Spleen (tissue), 11 donors: ENCODE data around the gene PLEKHA5. TPM values are rescaled to one million over a fixed set of nuclear protein-coding genes. Genes with fewer than 3 reads are reported as not detected.

Experiments
- DNase-seq: peaks from one replicate; pipeline ENCODE4 v3.0.0-alpha.2; 2020
- H3K27ac ChIP-seq, 8 donors: fragments of 200-600 bp; sonication (generic) in 7 of 8; 1 replicate in 4 of 8; 2 replicates in 4 of 8; pipeline versions ENCODE4 v1.5.0 to v1.8.0; 2016 to 2021; ENCODE audit warnings: inconsistent platforms in 4 of 8, mild to moderate bottlenecking in 4 of 8, moderate library complexity in 1 of 8
- H3K27me3 ChIP-seq, 7 donors: fragments of 200-600 bp; sonication (generic) in 6 of 7; replicated peaks in 1 of 7; 1 replicate in 4 of 7; 2 replicates in 3 of 7; pipeline versions ENCODE4 v1.5.0 to v1.8.0; 2016 to 2021; ENCODE audit warnings: inconsistent platforms in 3 of 7, mild to moderate bottlenecking in 1 of 7
- H3K36me3 ChIP-seq, 6 donors: fragments of 200-600 bp; sonication (generic) in 5 of 6; 1 replicate in 4 of 6; 2 replicates in 2 of 6; pipeline versions ENCODE4 v1.5.0 to v1.8.0; 2016 to 2021; ENCODE audit warnings: inconsistent platforms in 2 of 6
- H3K4me1 ChIP-seq, 6 donors: fragments of 200-600 bp; sonication (generic) in 5 of 6; 1 replicate in 3 of 6; 2 replicates in 3 of 6; pipeline versions ENCODE4 v1.5.0 to v1.8.0; 2016 to 2021; ENCODE audit warnings: inconsistent platforms in 3 of 6
- H3K4me3 ChIP-seq, 8 donors: fragments of 200-600 bp; sonication (generic) in 7 of 8; 1 replicate in 4 of 8; 2 replicates in 4 of 8; pipeline versions ENCODE4 v1.5.0 to v1.8.0; 2016 to 2021; ENCODE audit warnings: inconsistent platforms in 4 of 8, mild to moderate bottlenecking in 4 of 8, moderate library complexity in 2 of 8
- H3K9me3 ChIP-seq, 8 donors: fragments of 200-600 bp; sonication (generic) in 7 of 8; 1 replicate in 4 of 8; 2 replicates in 4 of 8; pipeline versions ENCODE4 v1.5.0 to v1.8.0; 2016 to 2021; ENCODE audit warnings: inconsistent platforms in 4 of 8
- POLR2A ChIP-seq, 3 donors: fragments of 450-650 bp; IDR thresholded peaks; one replicate each; pipeline ENCODE4 v1.5.1; 2017; ENCODE audit warnings: antibody characterized with exemption in 3 of 3, mild to moderate bottlenecking in 1 of 3
- POLR2AphosphoS5 ChIP-seq, 3 donors: sonication (generic); formaldehyde crosslinking; IDR thresholded peaks; one replicate each; pipeline ENCODE4 v1.5.1; 2017; ENCODE audit warnings: antibody characterized with exemption in 3 of 3
- WGBS, 5 donors: extraction: QIAGEN DNeasy Blood & Tissue Kit in 3 of 5; methylation state at CpG; one replicate each; pipeline versions ENCODE4 v1.1.5 to v1.1.7; 2013 to 2018; 5-methylcytosine and 5-hydroxymethylcytosine counted together
- intact Hi-C: fragments of 100-400 bp; cut with DNase I; formaldehyde crosslinking; loops from one replicate; pipeline ENCODE4 v1.15.0; 2023; ENCODE audit warnings: low total_unique reads
- polyA plus RNA-seq, 3 donors: library from polyadenylated mRNA; stranded (reverse); fragments of 200-250 nt; gene quantifications; one replicate each; pipeline ENCODE4 v1.2.1, GENCODE V29; 2013
- total RNA-seq, 7 donors: library from RNA; depleted of rRNA in 3 of 7; stranded (reverse); fragments of >200 nt in 3 of 7; fragmentation: NEBNext Ultra II Directional in 4 of 7; extraction: Animal tissue kit (Norgen Biotek cat#: 25700) in 4 of 7; gene quantifications; one replicate each; pipeline versions ENCODE4 v1.1.0 to v1.2.1, GENCODE V29; 2016 to 2021
- TF ChIP-seq, protein P1 (sequence below), 11 experiments: fragments of 200-600 bp in 7 of 11; fragments of 450-650 bp in 4 of 11; sonication (generic) in 4 of 11; IDR thresholded peaks in 8 of 11; conservative IDR thresholded peaks in 3 of 11; 1 replicate in 7 of 11; 2 replicates in 4 of 11; pipeline versions ENCODE4 v1.4.0 to v1.8.0; 2016 to 2021; ENCODE audit warnings: antibody characterized with exemption in 11 of 11, inconsistent platforms in 4 of 11, mild to moderate bottlenecking in 1 of 11
- donor health status: healthy with polysubstance abuse.
- donor health status: DM: no; HTN: no; CAD: no; lungs with moderate emphysema.
- donor health status: DM: no; HTN: no; CAD: no.
- donor health status: Bipolar disorder and iron deficiency.
- donor health status: healthy.
- donor health status: DM: no; HTN: no; CAD: no.
- donor health status: DM: yes; HTN: yes; CAD: no.

Gene PLEKHA5
- total and polyA plus RNA-seq, 10 donors = 1.3 to 13.6 (median 6.5) TPM

DNA sequence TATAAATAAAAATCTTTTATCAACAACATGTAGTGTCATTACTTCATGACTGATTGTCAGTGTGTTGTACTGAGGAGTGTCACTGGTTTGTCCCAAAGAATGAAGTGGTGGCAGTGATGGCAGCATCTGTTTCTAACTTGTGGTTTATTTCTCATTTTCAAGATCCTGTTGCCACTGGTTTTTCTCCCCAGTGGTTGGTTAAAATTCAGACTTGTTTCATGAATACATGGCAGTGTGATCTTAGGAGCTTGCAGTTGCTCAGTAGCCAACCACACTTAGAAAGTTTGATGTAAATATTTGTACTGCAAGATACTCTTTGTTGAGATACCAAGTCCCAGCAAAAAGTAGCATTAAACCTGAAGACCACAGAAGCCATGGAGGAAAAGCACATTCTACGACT, 69.8 kb downstream of the PLEKHA5 start:
- Histone ChIP-seq H3K36me3 (no peaks in the 10 kb centered on the region), H3K4me1 (no peaks in the 10 kb centered on the region), H3K9me3 (no peaks in the 10 kb centered on the region), H3K27me3 (no peaks in the 10 kb centered on the region), H3K27ac (no peak overlapping the region), H3K4me3 (no peak overlapping the region)
- TF ChIP-seq POLR2AphosphoS5 (IDR thresholded peaks at IDR 0.05) = no peak
- TF ChIP-seq POLR2A (IDR thresholded peaks at IDR 0.05) = no peak
- TF ChIP-seq, protein P1, sequence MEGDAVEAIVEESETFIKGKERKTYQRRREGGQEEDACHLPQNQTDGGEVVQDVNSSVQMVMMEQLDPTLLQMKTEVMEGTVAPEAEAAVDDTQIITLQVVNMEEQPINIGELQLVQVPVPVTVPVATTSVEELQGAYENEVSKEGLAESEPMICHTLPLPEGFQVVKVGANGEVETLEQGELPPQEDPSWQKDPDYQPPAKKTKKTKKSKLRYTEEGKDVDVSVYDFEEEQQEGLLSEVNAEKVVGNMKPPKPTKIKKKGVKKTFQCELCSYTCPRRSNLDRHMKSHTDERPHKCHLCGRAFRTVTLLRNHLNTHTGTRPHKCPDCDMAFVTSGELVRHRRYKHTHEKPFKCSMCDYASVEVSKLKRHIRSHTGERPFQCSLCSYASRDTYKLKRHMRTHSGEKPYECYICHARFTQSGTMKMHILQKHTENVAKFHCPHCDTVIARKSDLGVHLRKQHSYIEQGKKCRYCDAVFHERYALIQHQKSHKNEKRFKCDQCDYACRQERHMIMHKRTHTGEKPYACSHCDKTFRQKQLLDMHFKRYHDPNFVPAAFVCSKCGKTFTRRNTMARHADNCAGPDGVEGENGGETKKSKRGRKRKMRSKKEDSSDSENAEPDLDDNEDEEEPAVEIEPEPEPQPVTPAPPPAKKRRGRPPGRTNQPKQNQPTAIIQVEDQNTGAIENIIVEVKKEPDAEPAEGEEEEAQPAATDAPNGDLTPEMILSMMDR (IDR thresholded peaks at IDR 0.05 in 8 of 11, conservative IDR thresholded peaks at IDR 0.05 in 3 of 11) = no peak
- 63 to 85% (median 80%) methylated on average over 1 of the region's 1 CpG for WGBS, 5 donors
- no peak for DNase-seq
- intact Hi-C loops = no loop called here

DNA sequence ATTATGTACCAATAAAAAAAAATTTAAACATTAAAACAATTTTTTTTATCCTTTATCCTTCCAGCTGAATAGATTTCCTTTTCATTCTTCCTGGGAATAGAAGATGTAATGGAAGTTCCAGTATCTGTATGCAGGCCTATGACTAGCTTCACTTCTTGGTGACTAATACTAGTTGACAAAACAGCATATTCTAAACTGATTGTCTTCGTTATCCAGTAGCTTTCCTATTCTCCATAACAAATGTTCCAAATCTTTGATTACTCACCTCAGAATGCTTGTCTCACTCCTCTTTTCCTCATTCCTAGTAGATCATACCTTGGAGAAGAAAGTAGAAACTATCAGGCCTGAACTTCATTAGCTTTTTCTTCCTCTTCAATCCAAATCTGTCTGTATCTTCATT, 70.7 kb downstream of the PLEKHA5 start:
- H3K4me1 ChIP-seq = no peaks in the 10 kb centered on the region
- no peaks in the 10 kb centered on the region for H3K27me3 ChIP-seq
- TF ChIP-seq, protein P1 (IDR thresholded peaks at IDR 0.05 in 8 of 11, conservative IDR thresholded peaks at IDR 0.05 in 3 of 11) = no peak
- TF ChIP-seq POLR2A (IDR thresholded peaks at IDR 0.05) = no peak
- no peak overlapping the region for H3K4me3 ChIP-seq
- no peaks in the 10 kb centered on the region for H3K9me3 ChIP-seq
- H3K36me3 ChIP-seq = no peaks in the 10 kb centered on the region
- 76 to 91% (median 86%) methylated on average over 1 of the region's 1 CpG for WGBS, 5 donors
- no peak overlapping the region for H3K27ac ChIP-seq
- intact Hi-C loops = no loop called here
- DNase-seq = no peak

DNA sequence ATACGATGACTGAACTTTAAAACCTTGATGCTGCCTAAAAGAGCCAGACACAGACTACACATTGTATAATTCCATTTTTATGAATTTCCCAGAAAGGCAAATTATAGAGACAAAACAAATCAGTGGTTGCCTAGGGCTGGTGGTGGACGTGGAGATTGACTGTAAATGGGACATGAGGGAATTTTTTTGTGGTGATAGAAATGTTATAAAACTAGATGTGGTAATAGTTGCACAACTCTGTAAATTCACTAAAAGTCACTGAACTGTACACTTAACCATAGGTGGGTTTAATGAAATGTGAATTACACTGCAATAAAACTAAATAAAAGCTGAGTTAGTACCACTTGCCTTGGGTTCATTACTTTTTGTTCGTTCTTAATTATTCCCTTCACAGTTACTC, 72.1 kb downstream of the PLEKHA5 start:
- no peak overlapping the region for H3K27ac ChIP-seq
- no peaks in the 10 kb centered on the region for H3K9me3 ChIP-seq
- no peak for DNase-seq
- intact Hi-C loops = no loop called here
- no peak for TF ChIP-seq POLR2AphosphoS5 (IDR thresholded peaks at IDR 0.05)
- no peaks in the 10 kb centered on the region for H3K4me1 ChIP-seq
- H3K36me3 ChIP-seq = no peaks in the 10 kb centered on the region
- WGBS, 5 donors = 72 to 85% (median 77%) methylated on average over 3 of the region's 3 CpGs
- H3K4me3 ChIP-seq = no peak overlapping the region
- no peaks in the 10 kb centered on the region for H3K27me3 ChIP-seq

DNA sequence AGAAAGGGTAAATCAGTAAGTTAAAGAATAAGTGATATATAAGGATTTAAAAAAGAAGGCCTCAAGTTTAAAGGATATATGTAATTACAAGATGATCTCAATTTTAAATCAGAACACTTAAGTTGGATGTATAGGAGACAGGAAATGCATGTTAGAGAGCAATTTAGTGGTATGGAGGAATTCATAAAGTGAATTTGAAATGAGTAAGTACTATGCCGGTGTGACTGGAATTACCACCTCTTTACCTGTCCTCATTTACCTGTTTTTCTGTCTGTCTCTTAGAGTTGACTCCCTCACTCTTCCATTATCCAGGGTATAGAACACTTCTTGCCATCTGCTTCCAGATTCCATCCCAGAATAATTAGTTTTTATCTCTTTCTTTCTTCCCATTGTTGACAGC, 73.5 kb downstream of the PLEKHA5 start:
- no peak for DNase-seq
- H3K27ac ChIP-seq = no peak overlapping the region
- H3K27me3 ChIP-seq = no peaks in the 10 kb centered on the region
- TF ChIP-seq, protein P1 (IDR thresholded peaks at IDR 0.05 in 8 of 11, conservative IDR thresholded peaks at IDR 0.05 in 3 of 11) = no peak
- no peak for TF ChIP-seq POLR2A (IDR thresholded peaks at IDR 0.05)
- TF ChIP-seq POLR2AphosphoS5 (IDR thresholded peaks at IDR 0.05) = no peak
- intact Hi-C loops = no loop called here
- no peaks in the 10 kb centered on the region for H3K4me1 ChIP-seq
- H3K36me3 ChIP-seq = no peaks in the 10 kb centered on the region
- no peaks in the 10 kb centered on the region for H3K9me3 ChIP-seq
- 81 to 92% (median 83%) methylated on average over 1 of the region's 1 CpG for WGBS, 5 donors
- H3K4me3 ChIP-seq = no peak overlapping the region
